Activated T-cell treated with anti-CD3 and anti-CD28 coated beads for 4 hours (primary cell): ENCODE measurements around the gene OR9G4.

ENCODE experiments used
- DNase-seq: peaks from one replicate; pipeline ENCODE4 v3.0.0-alpha.2; 2020

Gene OR9G4

GRCh38 chr11:56748597-56748996 lies at the start of gene OR9G4:
Gene OR9G4, minus strand, starts transcription at chr11:56748697. Its CDS starts 4,931 bp downstream, at chr11:56743766.
- DNase-seq, result no peak

- no peak for DNase-seq
These were observed 35.0 kb upstream of the OR9G4 start for GRCh38 chr11:56783448-56784041.

GRCh38 chr11:56782167-56782847 lies 33.8 kb upstream of the OR9G4 start:
- no peak for DNase-seq

- no peak for DNase-seq
These were observed 28.3 kb upstream of the OR9G4 start for GRCh38 chr11:56776809-56777208.

GRCh38 chr11:56764976-56765375 lies 16.5 kb upstream of the OR9G4 start:
- DNase-seq, result no peak

- DNase-seq, result no peak
These were observed 3.0 kb upstream of the OR9G4 start for GRCh38 chr11:56751480-56751879.

GRCh38 chr11:56750190-56750589 lies 1.7 kb upstream of the OR9G4 start:
- no peak for DNase-seq

- no peak for DNase-seq
These were observed 7.6 kb downstream of the OR9G4 start for GRCh38 chr11:56740886-56741285.

- DNase-seq, result no peak
These were observed 8.4 kb downstream of the OR9G4 start for GRCh38 chr11:56740107-56740506.

GRCh38 chr11:56720513-56720912 lies 28.0 kb downstream of the OR9G4 start:
- no peak for DNase-seq

GRCh38 chr11:56716379-56716854 lies 32.1 kb downstream of the OR9G4 start:
- no peak for DNase-seq

GRCh38 chr11:56714206-56714605 lies 34.3 kb downstream of the OR9G4 start:
- DNase-seq, result no peak

- no peak for DNase-seq
These were observed 42.0 kb downstream of the OR9G4 start for GRCh38 chr11:56706486-56706885.

GRCh38 chr11:56705784-56706396 lies 42.6 kb downstream of the OR9G4 start:
- no peak for DNase-seq

GRCh38 chr11:56700914-56701485 lies 47.5 kb downstream of the OR9G4 start:
- no peak for DNase-seq

- no peak for DNase-seq
These were observed 48.1 kb downstream of the OR9G4 start for GRCh38 chr11:56700242-56700913.

- no peak for DNase-seq
These were observed 49.7 kb downstream of the OR9G4 start, which contains the start of gene OR9G1 for GRCh38 chr11:56698795-56699194. Gene OR9G1, plus strand, starts transcription at chr11:56699095. Its CDS starts 1,293 bp downstream, at chr11:56700388.

GRCh38 chr11:56693428-56693827 lies 55.1 kb downstream of the OR9G4 start:
- DNase-seq, result no peak
